ENCODE measurements around the gene RFNG. TPM values are rescaled to one million over a fixed set of nuclear protein-coding genes. Genes with fewer than 3 reads are reported as not detected.
A peak's percentile ranks its signal among the peaks of the same experiment; 100 is the strongest.

RFNG gene
- total and polyA plus RNA-seq, 2 of the 13 experiments (the other 11 are each of a cell fraction or from before 2014, with no cell fraction given) = 61.4 to 64.0 TPM

GRCh38 chr17:82014971-82015310 lies 36.7 kb downstream of the RFNG start (continued):
- TF ChIP-seq SPEN (CRISPR knock-in tag; IDR thresholded peaks at IDR 0.05; ENCODE audit: low read depth) = no peak

DNA sequence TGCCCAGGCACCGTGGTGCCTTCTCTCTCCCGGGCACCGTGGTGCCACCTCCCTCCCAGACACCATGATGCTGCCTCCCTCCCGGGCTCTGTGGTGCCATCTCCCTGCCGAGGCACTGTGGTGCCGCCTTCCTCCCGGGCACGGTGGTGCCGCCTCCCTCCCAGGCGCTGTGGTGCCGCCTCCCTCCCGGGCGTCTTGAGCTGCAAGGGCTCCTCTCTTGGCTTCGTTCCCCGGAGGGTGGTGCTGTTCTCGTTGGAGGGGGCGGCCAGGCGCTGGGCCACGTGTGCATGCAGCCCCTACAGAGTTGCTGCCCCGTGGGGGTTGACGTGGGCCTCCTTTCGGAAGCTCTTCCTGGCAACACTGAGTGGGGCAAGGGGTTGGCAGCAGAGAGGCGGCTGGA lies 37.2 kb downstream of the RFNG start:
- Histone ChIP-seq H2AFZ (ENCODE audit: low read length) (no peak overlapping the region), H3K9ac (ENCODE audit: insufficient read depth, low read depth, low read length) (peak overlapping the region; percentile 53; the same call in 1 of the 2 replicates), H3K9me3 (ENCODE audit: low read length) (no peaks in the 10 kb centered on the region), H3K4me3 (replicated peaks in 1 of 3; ENCODE audit: insufficient read depth in 1 of 3, low read depth in 2 of 3, low read length in 3 of 3) (no peak overlapping the region), H3K4me1 (ENCODE audit: insufficient read depth, low read length) (peaks cover 98% of the 10 kb centered on the region), H3K27ac (ENCODE audit: extremely low read length, insufficient read depth, low read length) (peak overlapping the region; percentile 68), H3K4me2 (ENCODE audit: low read depth, low read length) (no peak overlapping the region), H3K79me2 (ENCODE audit: insufficient read depth, low read length) (no peaks in the 10 kb centered on the region), H3K36me3 (replicated peaks in 1 of 2; ENCODE audit: control insufficient read depth in 1 of 2, insufficient read depth in 2 of 2, low read length in 2 of 2) (peaks cover 31 to 36% of the 10 kb centered on the region in 2 experiments), H3K27me3 (ENCODE audit: control insufficient read depth in 1 of 2, insufficient read depth in 2 of 2, low read length in 2 of 2) (no peaks in the 10 kb centered on the region), H4K20me1 (ENCODE audit: insufficient read depth, low read length) (no peaks in the 10 kb centered on the region)
- CTCF ChIA-PET (ENCODE audit: low intra/inter-chr PET ratio, low total read pairs) = no interaction called here
- POLR2A ChIA-PET = interaction anchor here (0.7 to 14.1 kb wide), 4 partner anchors 8 to 54 kb away, joined by 3 to 470 read pairs (median 11); partner anchors contain the start of genes CENPX, LRRC45 and NOTUM
- WGBS (ENCODE audit: low lambda C conversion rate) = 99% methylated on average over 15 of the region's 23 CpGs
- DNase-seq (ENCODE audit: low spot score) = no peak
- BruUV-seq (replicated peaks) = no TSS peak
- in situ Hi-C loops (cut with HindIII; ENCODE audit: extremely low pct_ligation_motif_present, low pct_unique_long_range_greater_than_20kb) (no loop called here), intact Hi-C loops (cut with micrococcal nuclease; ENCODE audit: unreplicated experiment) (no loop called here)
- FAIRE-seq = no peak
- no peak for ATAC-seq
- peak; percentile 67 for TF ChIP-seq ZNF326 (CRISPR knock-in tag; IDR thresholded peaks at IDR 0.05; ENCODE audit: borderline replicate concordance)
- no peak; the same call in 1 of the 2 replicates for TF ChIP-seq ZC3H4 (CRISPR knock-in tag; IDR thresholded peaks at IDR 0.05; ENCODE audit: borderline replicate concordance)
- TF ChIP-seq RBFOX2 (IDR thresholded peaks at IDR 0.05; ENCODE audit: low read depth, low read length) = peak; percentile 94
- TF ChIP-seq NFE2L2 (IDR thresholded peaks at IDR 0.05; ENCODE audit: low read length) = no peak
- peak; percentile 42 for TF ChIP-seq SRSF4 (IDR thresholded peaks at IDR 0.05; ENCODE audit: low read depth, low read length, poor library complexity, severe bottlenecking)
- TF ChIP-seq RBM22 (optimal IDR thresholded peaks at IDR 0.05; ENCODE audit: low read length) = no peak
- no peak for TF ChIP-seq HOXA5 (CRISPR knock-in tag; IDR thresholded peaks at IDR 0.05)
- TF ChIP-seq, protein P1, sequence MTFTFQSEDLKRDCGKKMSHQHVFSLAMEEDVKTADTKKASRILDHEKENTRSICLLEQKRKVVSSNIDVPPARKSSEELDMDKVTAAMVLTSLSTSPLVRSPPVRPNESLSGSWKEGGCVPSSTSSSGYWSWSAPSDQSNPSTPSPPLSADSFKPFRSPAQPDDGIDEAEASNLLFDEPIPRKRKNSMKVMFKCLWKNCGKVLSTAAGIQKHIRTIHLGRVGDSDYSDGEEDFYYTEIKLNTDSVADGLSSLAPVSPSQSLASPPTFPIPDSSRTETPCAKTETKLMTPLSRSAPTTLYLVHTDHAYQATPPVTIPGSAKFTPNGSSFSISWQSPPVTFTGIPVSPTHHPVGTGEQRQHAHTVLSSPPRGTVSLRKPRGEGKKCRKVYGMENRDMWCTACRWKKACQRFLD (CRISPR knock-in tag; IDR thresholded peaks at IDR 0.05; ENCODE audit: borderline replicate concordance) = 0 out of 2 replicates have a peak, but pooled peaks have one; percentile 4
- TF ChIP-seq ZNF276 (CRISPR knock-in tag; IDR thresholded peaks at IDR 0.05; ENCODE audit: low read depth) = 0 out of 2 replicates have a peak, but pooled peaks have one; percentile 48
- TF ChIP-seq, protein P2, sequence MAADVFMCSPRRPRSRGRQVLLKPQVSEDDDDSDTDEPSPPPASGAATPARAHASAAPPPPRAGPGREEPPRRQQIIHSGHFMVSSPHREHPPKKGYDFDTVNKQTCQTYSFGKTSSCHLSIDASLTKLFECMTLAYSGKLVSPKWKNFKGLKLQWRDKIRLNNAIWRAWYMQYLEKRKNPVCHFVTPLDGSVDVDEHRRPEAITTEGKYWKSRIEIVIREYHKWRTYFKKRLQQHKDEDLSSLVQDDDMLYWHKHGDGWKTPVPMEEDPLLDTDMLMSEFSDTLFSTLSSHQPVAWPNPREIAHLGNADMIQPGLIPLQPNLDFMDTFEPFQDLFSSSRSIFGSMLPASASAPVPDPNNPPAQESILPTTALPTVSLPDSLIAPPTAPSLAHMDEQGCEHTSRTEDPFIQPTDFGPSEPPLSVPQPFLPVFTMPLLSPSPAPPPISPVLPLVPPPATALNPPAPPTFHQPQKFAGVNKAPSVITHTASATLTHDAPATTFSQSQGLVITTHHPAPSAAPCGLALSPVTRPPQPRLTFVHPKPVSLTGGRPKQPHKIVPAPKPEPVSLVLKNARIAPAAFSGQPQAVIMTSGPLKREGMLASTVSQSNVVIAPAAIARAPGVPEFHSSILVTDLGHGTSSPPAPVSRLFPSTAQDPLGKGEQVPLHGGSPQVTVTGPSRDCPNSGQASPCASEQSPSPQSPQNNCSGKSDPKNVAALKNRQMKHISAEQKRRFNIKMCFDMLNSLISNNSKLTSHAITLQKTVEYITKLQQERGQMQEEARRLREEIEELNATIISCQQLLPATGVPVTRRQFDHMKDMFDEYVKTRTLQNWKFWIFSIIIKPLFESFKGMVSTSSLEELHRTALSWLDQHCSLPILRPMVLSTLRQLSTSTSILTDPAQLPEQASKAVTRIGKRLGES (CRISPR knock-in tag; IDR thresholded peaks at IDR 0.05; ENCODE audit: borderline replicate concordance) = no peak
- peak; percentile 41 for TF ChIP-seq POLR2G (IDR thresholded peaks at IDR 0.05; ENCODE audit: low read depth, low read length)
- no peak for TF ChIP-seq ZC3H13 (CRISPR knock-in tag; IDR thresholded peaks at IDR 0.05)
- no peak for TF ChIP-seq ZNF333 (CRISPR knock-in tag; IDR thresholded peaks at IDR 0.05; ENCODE audit: borderline replicate concordance)
- no peak for TF ChIP-seq KMT2A (CRISPR knock-in tag; IDR thresholded peaks at IDR 0.05)
- TF ChIP-seq NFKB2 (CRISPR knock-in tag; IDR thresholded peaks at IDR 0.05; ENCODE audit: borderline replicate concordance) = peak; percentile 16; the same call in 1 of the 2 replicates
- TF ChIP-seq MED13 (CRISPR knock-in tag; IDR thresholded peaks at IDR 0.05) = no peak
- TF ChIP-seq AGO2 (optimal IDR thresholded peaks at IDR 0.05; ENCODE audit: low read depth, low read length) = peak; percentile 98
- no peak for TF ChIP-seq PHF21A (CRISPR knock-in tag; IDR thresholded peaks at IDR 0.05)
